ENCODE results near the gene STIM2. TPM values are rescaled to one million over a fixed set of nuclear protein-coding genes. Genes with fewer than 3 reads are reported as not detected.

Gene STIM2
- polyA plus RNA-seq, 1 donor (not counting 4 experiments of a cell fraction or from before 2014, with no cell fraction given) = 20.7 TPM

- no peak for TF ChIP-seq EZH2 (IDR thresholded peaks at IDR 0.05; ENCODE audit: low read length)
- TF ChIP-seq, protein P1, sequence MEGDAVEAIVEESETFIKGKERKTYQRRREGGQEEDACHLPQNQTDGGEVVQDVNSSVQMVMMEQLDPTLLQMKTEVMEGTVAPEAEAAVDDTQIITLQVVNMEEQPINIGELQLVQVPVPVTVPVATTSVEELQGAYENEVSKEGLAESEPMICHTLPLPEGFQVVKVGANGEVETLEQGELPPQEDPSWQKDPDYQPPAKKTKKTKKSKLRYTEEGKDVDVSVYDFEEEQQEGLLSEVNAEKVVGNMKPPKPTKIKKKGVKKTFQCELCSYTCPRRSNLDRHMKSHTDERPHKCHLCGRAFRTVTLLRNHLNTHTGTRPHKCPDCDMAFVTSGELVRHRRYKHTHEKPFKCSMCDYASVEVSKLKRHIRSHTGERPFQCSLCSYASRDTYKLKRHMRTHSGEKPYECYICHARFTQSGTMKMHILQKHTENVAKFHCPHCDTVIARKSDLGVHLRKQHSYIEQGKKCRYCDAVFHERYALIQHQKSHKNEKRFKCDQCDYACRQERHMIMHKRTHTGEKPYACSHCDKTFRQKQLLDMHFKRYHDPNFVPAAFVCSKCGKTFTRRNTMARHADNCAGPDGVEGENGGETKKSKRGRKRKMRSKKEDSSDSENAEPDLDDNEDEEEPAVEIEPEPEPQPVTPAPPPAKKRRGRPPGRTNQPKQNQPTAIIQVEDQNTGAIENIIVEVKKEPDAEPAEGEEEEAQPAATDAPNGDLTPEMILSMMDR (optimal IDR thresholded peaks at IDR 0.05 in 1 of 3, IDR thresholded peaks at IDR 0.05 in 1 of 3, conservative IDR thresholded peaks at IDR 0.05 in 1 of 3; ENCODE audit: extremely low read depth in 1 of 3, insufficient read depth in 2 of 3, low read length in 3 of 3) = no peak
- dilution Hi-C loops (cut with MboI; ENCODE audit: extremely low pct_ligation_motif_present, low sequenced_read_pairs) = no loop called here
- peaks cover 3 to 4% of the 10 kb centered on the region in 2 experiments for H3K36me3 ChIP-seq (ENCODE audit: control insufficient read depth in 2 of 2, extremely low read depth in 1 of 2, insufficient read depth in 2 of 2, low read length in 2 of 2)
- H3K79me2 ChIP-seq (ENCODE audit: control insufficient read depth, insufficient read depth, low read length) = no peaks in the 10 kb centered on the region
- H3K4me1 ChIP-seq (ENCODE audit: control insufficient read depth, extremely low read depth, insufficient read depth, low read length) = peaks cover 11% of the 10 kb centered on the region
- H3K4me3 ChIP-seq (ENCODE audit: control insufficient read depth in 2 of 3, extremely low read depth in 1 of 3, insufficient read depth in 2 of 3, low read depth in 1 of 3, low read length in 3 of 3) = no peak overlapping the region
- H3K4me2 ChIP-seq (ENCODE audit: control insufficient read depth, extremely low read depth, insufficient read depth, low read depth, low read length) = no peak overlapping the region
- H3K9ac ChIP-seq (ENCODE audit: control insufficient read depth, extremely low read depth, insufficient read depth, low read length) = no peak overlapping the region
- no peak overlapping the region for H2AFZ ChIP-seq (ENCODE audit: control insufficient read depth, low read length)
- no peaks in the 10 kb centered on the region for H4K20me1 ChIP-seq (ENCODE audit: control insufficient read depth, extremely low read depth, insufficient read depth, low read length)
- H3K9me1 ChIP-seq (ENCODE audit: control insufficient read depth, extremely low read depth, insufficient read depth, low read length) = no peaks in the 10 kb centered on the region
- no peaks in the 10 kb centered on the region for H3K9me3 ChIP-seq (ENCODE audit: control insufficient read depth, low read depth, low read length)
- no peak for DNase-seq (ENCODE audit: low read depth, low spot score)
- H3K27me3 ChIP-seq (ENCODE audit: control insufficient read depth, extremely low read depth, insufficient read depth, low read length) = no peaks in the 10 kb centered on the region
- FAIRE-seq = no peak
- no peak overlapping the region for H3K27ac ChIP-seq (ENCODE audit: control insufficient read depth, insufficient read depth, low read length)
Measured at GRCh38 chr4:27005905-27006590, 145.4 kb downstream of the STIM2 start.

- H2AFZ ChIP-seq (ENCODE audit: control insufficient read depth, low read length) = no peak overlapping the region
Measured at GRCh38 chr4:27006646-27007045, 146.0 kb downstream of the STIM2 start.

More at GRCh38 chr4:27006646-27007045, 146.0 kb downstream of the STIM2 start:
- H3K36me3 ChIP-seq (ENCODE audit: control insufficient read depth in 2 of 2, extremely low read depth in 1 of 2, insufficient read depth in 2 of 2, low read length in 2 of 2) = peaks cover 3 to 4% of the 10 kb centered on the region in 2 experiments
- FAIRE-seq (no peak), DNase-seq (ENCODE audit: low read depth, low spot score) (no peak)
- H3K9ac ChIP-seq (ENCODE audit: control insufficient read depth, extremely low read depth, insufficient read depth, low read length) = no peak overlapping the region
- H3K27me3 ChIP-seq (ENCODE audit: control insufficient read depth, extremely low read depth, insufficient read depth, low read length) = no peaks in the 10 kb centered on the region
- no peak overlapping the region for H3K4me3 ChIP-seq (ENCODE audit: control insufficient read depth in 2 of 3, extremely low read depth in 1 of 3, insufficient read depth in 2 of 3, low read depth in 1 of 3, low read length in 3 of 3)
- H4K20me1 ChIP-seq (ENCODE audit: control insufficient read depth, extremely low read depth, insufficient read depth, low read length) = no peaks in the 10 kb centered on the region
- no peaks in the 10 kb centered on the region for H3K79me2 ChIP-seq (ENCODE audit: control insufficient read depth, insufficient read depth, low read length)
- H3K9me3 ChIP-seq (ENCODE audit: control insufficient read depth, low read depth, low read length) = no peaks in the 10 kb centered on the region
- no peak for TF ChIP-seq EZH2 (IDR thresholded peaks at IDR 0.05; ENCODE audit: low read length)
- TF ChIP-seq, protein P1 (optimal IDR thresholded peaks at IDR 0.05 in 1 of 3, IDR thresholded peaks at IDR 0.05 in 1 of 3, conservative IDR thresholded peaks at IDR 0.05 in 1 of 3; ENCODE audit: extremely low read depth in 1 of 3, insufficient read depth in 2 of 3, low read length in 3 of 3) = no peak
- dilution Hi-C loops (cut with MboI; ENCODE audit: extremely low pct_ligation_motif_present, low sequenced_read_pairs) = no loop called here
- no peak overlapping the region for H3K4me2 ChIP-seq (ENCODE audit: control insufficient read depth, extremely low read depth, insufficient read depth, low read depth, low read length)
- peaks cover 15% of the 10 kb centered on the region for H3K4me1 ChIP-seq (ENCODE audit: control insufficient read depth, extremely low read depth, insufficient read depth, low read length)
- no peak overlapping the region for H3K27ac ChIP-seq (ENCODE audit: control insufficient read depth, insufficient read depth, low read length)
- no peaks in the 10 kb centered on the region for H3K9me1 ChIP-seq (ENCODE audit: control insufficient read depth, extremely low read depth, insufficient read depth, low read length)

Measured in keratinocyte (primary cell).